Endothelial cell of umbilical vein (primary cell): Measurements from ENCODE around the gene KCNIP1. TPM values are rescaled to one million over a fixed set of nuclear protein-coding genes. Genes with fewer than 3 reads are reported as not detected.

ENCODE experiments used
- BruUV-seq: library from RNA; stranded (reverse); fragments of 400-500 nt; replicated peaks from 2 replicates; lab custom pipeline; 2021; lab: Mats Ljungman, UMichigan
- CTCF ChIA-PET: fragments of 300-600, 350-600 bp; sonication (Branson Sonifier 250); formaldehyde crosslinking; loops from one replicate; lab custom pipeline; 2021; ENCODE audit warnings: antibody characterized with exemption, inconsistent platforms; lab: Charles Lee
- POLR2A ChIA-PET: fragments of 300-600, 350-600 bp; sonication (Branson Sonifier 250); formaldehyde crosslinking; loops from one replicate; lab custom pipeline; 2021; ENCODE audit warnings: antibody characterized with exemption, inconsistent platforms; lab: Charles Lee
- DNase-seq: peaks from one replicate; pipeline ENCODE4 v3.0.0-alpha.2; 2011; ENCODE audit warnings: low read depth, low spot score
- FAIRE-seq: peaks from 2 replicates; lab custom pipeline; 2011; peaks lifted over from hg19 to GRCh38; lab: Jason Lieb, UNC
- H2AFZ ChIP-seq: 2 replicates; pipeline ENCODE4 v1.6.0; 2012; ENCODE audit warnings: low read depth, low read length, control low read depth, inconsistent platforms
- H3K27ac ChIP-seq: 2 replicates; pipeline ENCODE4 v1.5.1; 2011; ENCODE audit warnings: low read depth, mild to moderate bottlenecking, control low read depth, low read length, moderate library complexity; ENCODE audit not compliant: insufficient read depth
- H3K27me3 ChIP-seq, 2 experiments: 2 replicates each; pipeline versions ENCODE4 v1.6.0 to v1.6.1; 2011; ENCODE audit warnings: low read length in 2 of 2, mixed read lengths in 1 of 2; ENCODE audit not compliant: control insufficient read depth in 2 of 2, insufficient read depth in 2 of 2
- H3K36me3 ChIP-seq, 2 experiments: 2 replicates in 1 of 2; 3 replicates in 1 of 2; pipeline ENCODE4 v1.5.1; 2011; ENCODE audit warnings: low read length in 2 of 2, mild to moderate bottlenecking in 1 of 2, moderate library complexity in 1 of 2; ENCODE audit not compliant: control insufficient read depth in 2 of 2, insufficient read depth in 2 of 2; ENCODE audit errors: extremely low read depth in 1 of 2
- H3K4me1 ChIP-seq: 3 replicates; pipeline ENCODE4 v1.5.1; 2011; ENCODE audit warnings: mild to moderate bottlenecking, low read length; ENCODE audit not compliant: control insufficient read depth, insufficient read depth; ENCODE audit errors: extremely low read depth
- H3K4me2 ChIP-seq: 2 replicates; pipeline ENCODE4 v1.6.1; 2011; ENCODE audit warnings: low read length, control low read depth, mixed read lengths; ENCODE audit not compliant: insufficient read depth
- H3K4me3 ChIP-seq, 3 experiments: fragments of 200-600 bp in 1 of 3; sonication (generic), shearing (Covaris generic) in 1 of 3; replicated peaks in 1 of 3; 2 replicates each; pipeline ENCODE4 v1.5.1; 2011 to 2016; ENCODE audit warnings: control low read depth in 3 of 3, low read length in 3 of 3, mild to moderate bottlenecking in 2 of 3, inconsistent platforms in 1 of 3, low read depth in 1 of 3, moderate library complexity in 1 of 3; ENCODE audit not compliant: insufficient read depth in 1 of 3
- H3K79me2 ChIP-seq: 2 replicates; pipeline ENCODE4 v1.6.0; 2012; ENCODE audit warnings: low read length, inconsistent platforms; ENCODE audit not compliant: control insufficient read depth, insufficient read depth
- H3K9ac ChIP-seq: replicated peaks from 2 replicates; pipeline ENCODE3; 2011; ENCODE audit warnings: low read length, control low read depth; ENCODE audit not compliant: insufficient read depth; ENCODE audit errors: extremely low read depth
- H3K9me1 ChIP-seq: replicated peaks from 3 replicates; pipeline ENCODE4 v1.6.0; 2011; ENCODE audit warnings: mild to moderate bottlenecking, low read length; ENCODE audit not compliant: control insufficient read depth, insufficient read depth; ENCODE audit errors: extremely low read depth
- H3K9me3 ChIP-seq: replicated peaks from 2 replicates; pipeline ENCODE4 v1.5.1; 2012; ENCODE audit warnings: low read length, inconsistent platforms; ENCODE audit not compliant: control insufficient read depth, insufficient read depth
- H4K20me1 ChIP-seq: replicated peaks from 2 replicates; pipeline ENCODE3; 2011; ENCODE audit warnings: mild to moderate bottlenecking, low read length; ENCODE audit not compliant: control insufficient read depth, insufficient read depth; ENCODE audit errors: extremely low read depth
- CTCF ChIP-seq, 2 donors: IDR thresholded peaks; 1 replicate in 1 of 2; 2 replicates in 1 of 2; pipeline ENCODE4 v1.5.1; 2011; ENCODE audit warnings: low read length in 2 of 2, mild to moderate bottlenecking in 2 of 2, moderate library complexity in 2 of 2, control low read depth in 1 of 2, inconsistent platforms in 1 of 2, low read depth in 1 of 2; ENCODE audit not compliant: insufficient read depth in 1 of 2; ENCODE audit errors: extremely low read depth in 1 of 2
- EZH2 ChIP-seq: IDR thresholded peaks from 2 replicates; pipeline ENCODE4 v1.6.1; 2012; ENCODE audit warnings: borderline replicate concordance, low read depth, mild to moderate bottlenecking, moderate library complexity, low read length, inconsistent platforms; ENCODE audit not compliant: severe bottlenecking
- FOS ChIP-seq: IDR thresholded peaks from 2 replicates; pipeline ENCODE4 v1.6.1; 2011; ENCODE audit warnings: mild to moderate bottlenecking, low read length, moderate library complexity, borderline replicate concordance; ENCODE audit not compliant: insufficient read depth
- JUN ChIP-seq: IDR thresholded peaks from 2 replicates; pipeline ENCODE4 v1.6.1; 2011; ENCODE audit warnings: borderline replicate concordance, low read depth; ENCODE audit not compliant: insufficient read length, insufficient read depth
- MAX ChIP-seq: IDR thresholded peaks from 2 replicates; pipeline ENCODE4 v1.6.1; 2011; ENCODE audit not compliant: insufficient read depth, insufficient read length
- MYC ChIP-seq: IDR thresholded peaks from one replicate; pipeline ENCODE4 v1.6.1; 2011; ENCODE audit warnings: mild to moderate bottlenecking, low read depth, low read length
- POLR2A ChIP-seq: IDR thresholded peaks from 2 replicates; pipeline ENCODE4 v1.6.1; 2012; ENCODE audit warnings: low read depth, mild to moderate bottlenecking, control low read depth, low read length
- POLR2AphosphoS5 ChIP-seq: IDR thresholded peaks from 2 replicates; pipeline ENCODE4 v1.6.1; 2012; ENCODE audit warnings: low read depth, mild to moderate bottlenecking, control low read depth, low read length, moderate library complexity; ENCODE audit not compliant: insufficient read depth
- dilution Hi-C: fragments of 300-500 bp; cut with MboI; formaldehyde crosslinking; loops from one replicate; pipeline ENCODE4 v1.15.0; 2019; ENCODE audit warnings: low sequenced_read_pairs; ENCODE audit not compliant: extremely low pct_ligation_motif_present
- intact Hi-C: fragments of 100-400 bp; cut with micrococcal nuclease; formaldehyde crosslinking; loops from one replicate; pipeline ENCODE4 v1.10.0; 2022
- polyA plus RNA-seq, 4 experiments: library from polyadenylated mRNA; depleted of rRNA in 3 of 4; stranded (reverse) in 3 of 4; unstranded in 1 of 4; fragments of >200 nt; gene quantifications; 2 replicates each; pipeline versions ENCODE4 v1.2.1 to v1.2.3, GENCODE V29; 2011 to 2012; ENCODE audit warnings: missing spikeins in 1 of 4
- total RNA-seq: library from RNA; stranded (reverse); gene quantifications from 2 replicates; pipeline ENCODE4 v1.2.3, GENCODE V29; 2021

The KCNIP1 gene
- total and polyA plus RNA-seq, 2 donors (not counting 3 experiments of a cell fraction or from before 2014, with no cell fraction given) = 0.15 TPM; not detected in 1

GRCh38 chr5:170513856-170514525 is 10.2 kb downstream of the KCNIP1 start:
- ChIA-PET CTCF (interaction anchor here (1.5 kb wide), 1 partner anchor 9 kb away, joined by 3 read pairs; no protein-coding TSS in a partner anchor), POLR2A (no interaction called here)
- Histone ChIP-seq H3K27ac (no peak overlapping the region), H2AFZ (no peak overlapping the region), H3K9me1 (no peaks in the 10 kb centered on the region), H3K36me3 (no peaks in the 10 kb centered on the region), H4K20me1 (no peaks in the 10 kb centered on the region), H3K9ac (no peak overlapping the region), H3K79me2 (no peaks in the 10 kb centered on the region), H3K4me2 (no peak overlapping the region), H3K9me3 (no peaks in the 10 kb centered on the region), H3K27me3 (peaks cover 2 to 6% of the 10 kb centered on the region in 2 experiments), H3K4me3 (no peak overlapping the region), H3K4me1 (no peaks in the 10 kb centered on the region)
- FAIRE-seq (no peak), DNase-seq (no peak)
- intact Hi-C loops = no loop called here
- TF ChIP-seq CTCF (IDR thresholded peaks at IDR 0.05; ENCODE audit: extremely low read depth in 1 of 2, insufficient read depth in 1 of 2, low read depth in 1 of 2, low read length in 2 of 2) = no peak
- no peak for TF ChIP-seq MAX
- BruUV-seq = no TSS peak
- dilution Hi-C loops = no loop called here

GRCh38 chr5:170517411-170517810 is 13.6 kb downstream of the KCNIP1 start:
- H3K27ac ChIP-seq = no peak overlapping the region
- no peak overlapping the region for H3K9ac ChIP-seq
- H3K4me3 ChIP-seq = no peak overlapping the region
- no peaks in the 10 kb centered on the region for H3K9me1 ChIP-seq
- H3K9me3 ChIP-seq = no peaks in the 10 kb centered on the region
- CTCF ChIA-PET = no interaction called here
- no peak overlapping the region for H2AFZ ChIP-seq
- intact Hi-C loops (no loop called here), dilution Hi-C loops (no loop called here)
- POLR2A ChIA-PET = no interaction called here
- peaks cover 0 to 3% of the 10 kb centered on the region in 2 experiments for H3K27me3 ChIP-seq
- no peaks in the 10 kb centered on the region for H3K36me3 ChIP-seq
- no peak for DNase-seq
- H4K20me1 ChIP-seq = no peaks in the 10 kb centered on the region
- no peak overlapping the region for H3K4me2 ChIP-seq
- H3K4me1 ChIP-seq = no peaks in the 10 kb centered on the region
- TF ChIP-seq MYC (no peak), EZH2 (no peak), JUN (no peak), POLR2A (no peak), FOS (no peak), POLR2AphosphoS5 (no peak)
- BruUV-seq = no TSS peak
- FAIRE-seq = no peak
- no peaks in the 10 kb centered on the region for H3K79me2 ChIP-seq
